ENCODE measurements around the gene MIPOL1.

DNA sequence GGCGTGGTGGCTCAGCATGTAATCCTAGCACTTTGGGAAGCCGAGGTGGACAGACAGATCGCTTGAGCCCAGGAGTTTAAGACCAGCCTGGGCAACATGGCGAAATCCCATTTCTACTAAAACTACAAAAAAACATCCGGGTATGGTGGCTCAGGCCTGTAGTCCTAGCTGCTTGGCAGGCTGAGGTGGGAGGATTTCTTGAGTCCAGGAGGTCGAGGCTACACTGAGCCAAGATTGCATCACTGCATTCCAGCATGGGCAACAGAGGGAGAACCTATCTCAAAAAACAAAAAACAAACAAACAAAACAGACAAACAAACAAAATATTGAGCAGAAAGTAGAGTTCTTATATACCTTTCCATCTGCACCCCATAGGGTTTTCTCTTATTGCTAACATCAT lies 16.3 kb upstream of the MIPOL1 start:
- TF ChIP-seq, protein P1, sequence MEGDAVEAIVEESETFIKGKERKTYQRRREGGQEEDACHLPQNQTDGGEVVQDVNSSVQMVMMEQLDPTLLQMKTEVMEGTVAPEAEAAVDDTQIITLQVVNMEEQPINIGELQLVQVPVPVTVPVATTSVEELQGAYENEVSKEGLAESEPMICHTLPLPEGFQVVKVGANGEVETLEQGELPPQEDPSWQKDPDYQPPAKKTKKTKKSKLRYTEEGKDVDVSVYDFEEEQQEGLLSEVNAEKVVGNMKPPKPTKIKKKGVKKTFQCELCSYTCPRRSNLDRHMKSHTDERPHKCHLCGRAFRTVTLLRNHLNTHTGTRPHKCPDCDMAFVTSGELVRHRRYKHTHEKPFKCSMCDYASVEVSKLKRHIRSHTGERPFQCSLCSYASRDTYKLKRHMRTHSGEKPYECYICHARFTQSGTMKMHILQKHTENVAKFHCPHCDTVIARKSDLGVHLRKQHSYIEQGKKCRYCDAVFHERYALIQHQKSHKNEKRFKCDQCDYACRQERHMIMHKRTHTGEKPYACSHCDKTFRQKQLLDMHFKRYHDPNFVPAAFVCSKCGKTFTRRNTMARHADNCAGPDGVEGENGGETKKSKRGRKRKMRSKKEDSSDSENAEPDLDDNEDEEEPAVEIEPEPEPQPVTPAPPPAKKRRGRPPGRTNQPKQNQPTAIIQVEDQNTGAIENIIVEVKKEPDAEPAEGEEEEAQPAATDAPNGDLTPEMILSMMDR (IDR thresholded peaks at IDR 0.05): no peak
- TF ChIP-seq POLR2A (IDR thresholded peaks at IDR 0.05): no peak
